HFFc6 (cell line): ENCODE measurements around the gene HOXB7. TPM values are rescaled to one million over a fixed set of nuclear protein-coding genes. Genes with fewer than 3 reads are reported as not detected.

Experiments used
- DNase-seq: peaks from one replicate; pipeline ENCODE4 v3.0.0-alpha.2; 2018
- H3K27ac Mint-ChIP-seq: 2 replicates; pipeline ENCODE4 v1.8.0; 2020; ENCODE audit warnings: mild to moderate bottlenecking, mixed read lengths
- H3K27me3 Mint-ChIP-seq: 2 replicates; pipeline ENCODE4 v1.8.0; 2021; ENCODE audit warnings: mild to moderate bottlenecking, moderate library complexity, mixed read lengths; ENCODE audit not compliant: insufficient read depth
- H3K36me3 Mint-ChIP-seq: 2 replicates; pipeline ENCODE4 v1.8.0; 2021; ENCODE audit warnings: low read depth, mixed read lengths
- H3K4me1 Mint-ChIP-seq: 2 replicates; pipeline ENCODE4 v1.8.0; 2020; ENCODE audit warnings: low read depth, mixed read lengths
- H3K4me3 Mint-ChIP-seq: 2 replicates; pipeline ENCODE4 v1.8.0; 2020; ENCODE audit warnings: mild to moderate bottlenecking, moderate library complexity, mixed read lengths
- H3K9me3 Mint-ChIP-seq: 2 replicates; pipeline ENCODE4 v1.8.0; 2020; ENCODE audit warnings: mild to moderate bottlenecking, mixed read lengths
- CTCF ChIP-seq: fragments of 200-600 bp; sonication (generic); IDR thresholded peaks from 2 replicates; pipeline ENCODE4 v1.5.0; 2021; ENCODE audit warnings: antibody characterized with exemption, mild to moderate bottlenecking
- total RNA-seq, 6 experiments: library from RNA; stranded (reverse); fragmentation: NEBNext Ultra II Directional; extraction: Animal tissue kit (Norgen Biotek cat#: 25700); gene quantifications; 2 replicates in 1 of 6; 3 replicates in 5 of 6; pipeline ENCODE4 v1.2.3, GENCODE V29; 2021

The HOXB7 gene
- total RNA-seq, 6 experiments from 2014 or later, result not detected

- Mint-ChIP-seq H3K27me3 (peaks cover 90% of the 10 kb centered on the region), H3K4me1 (peaks cover 17% of the 10 kb centered on the region), H3K9me3 (no peaks in the 10 kb centered on the region), H3K27ac (no peak overlapping the region), H3K36me3 (no peaks in the 10 kb centered on the region), H3K4me3 (no peak overlapping the region)
- TF ChIP-seq CTCF, result peak; percentile 97
- peak; percentile 72 for DNase-seq
Observed at GRCh38 chr17:48618256-48618896, 7.6 kb upstream of the HOXB7 start.

- H3K4me1 Mint-ChIP-seq, result peaks cover 18% of the 10 kb centered on the region
- peak overlapping the region; percentile 10; the same call in 1 of the 2 replicates for H3K4me3 Mint-ChIP-seq
- H3K27me3 Mint-ChIP-seq, result peaks cover 87% of the 10 kb centered on the region
- no peaks in the 10 kb centered on the region for H3K36me3 Mint-ChIP-seq
- no peak for TF ChIP-seq CTCF
- no peak for DNase-seq
- no peaks in the 10 kb centered on the region for H3K9me3 Mint-ChIP-seq
- no peak overlapping the region for H3K27ac Mint-ChIP-seq
Observed at GRCh38 chr17:48617471-48618255, 6.8 kb upstream of the HOXB7 start.

GRCh38 chr17:48616717-48617470, 6.1 kb upstream of the HOXB7 start:
- Mint-ChIP-seq H3K9me3 (no peaks in the 10 kb centered on the region), H3K36me3 (no peaks in the 10 kb centered on the region), H3K27ac (no peak overlapping the region), H3K4me1 (peaks cover 23% of the 10 kb centered on the region), H3K27me3 (peaks cover 85% of the 10 kb centered on the region), H3K4me3 (peak overlapping the region; percentile 10; the same call in 1 of the 2 replicates)
- no peak for DNase-seq
- TF ChIP-seq CTCF, result no peak

- Mint-ChIP-seq H3K36me3 (no peaks in the 10 kb centered on the region), H3K4me1 (peaks cover 23% of the 10 kb centered on the region), H3K27ac (no peak overlapping the region), H3K4me3 (no peak overlapping the region), H3K27me3 (peaks cover 83% of the 10 kb centered on the region), H3K9me3 (no peaks in the 10 kb centered on the region)
- TF ChIP-seq CTCF, result no peak
- no peak for DNase-seq
Observed at GRCh38 chr17:48615963-48616716, 5.3 kb upstream of the HOXB7 start.
